AG10803 (cell line): Measurements from ENCODE around the gene THAP4.

Source experiments
- DNase-seq: peaks from one replicate; pipeline ENCODE4 v3.0.0; 2010; ENCODE audit warnings: low read depth
- H3K4me3 ChIP-seq: 2 replicates; pipeline ENCODE4 v1.5.1; 2011; ENCODE audit warnings: mild to moderate bottlenecking, low read length, control low read depth
- CTCF ChIP-seq: conservative IDR thresholded peaks from 2 replicates; pipeline ENCODE4 v1.5.1; 2011; ENCODE audit warnings: mild to moderate bottlenecking, low read length, control low read depth, inconsistent platforms

THAP4 gene

DNA sequence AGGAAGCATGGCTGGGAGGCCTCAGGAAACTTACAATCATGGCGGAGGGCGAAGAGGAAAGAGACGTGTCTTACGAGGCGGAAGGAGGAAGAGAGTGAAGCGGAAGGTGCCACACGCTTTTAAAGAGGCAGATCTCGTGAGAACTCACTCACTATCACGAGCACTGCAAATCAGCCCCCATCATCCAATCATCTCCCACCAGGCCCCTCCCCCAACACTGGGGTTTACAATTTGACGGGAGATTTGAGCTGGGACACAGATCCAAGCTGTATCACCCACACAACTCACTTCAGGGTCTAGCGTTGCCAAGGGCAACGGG is 83.5 kb downstream of the THAP4 start:
- DNase-seq, result no peak
- TF ChIP-seq CTCF, result no peak
- no peak overlapping the region for H3K4me3 ChIP-seq

DNA sequence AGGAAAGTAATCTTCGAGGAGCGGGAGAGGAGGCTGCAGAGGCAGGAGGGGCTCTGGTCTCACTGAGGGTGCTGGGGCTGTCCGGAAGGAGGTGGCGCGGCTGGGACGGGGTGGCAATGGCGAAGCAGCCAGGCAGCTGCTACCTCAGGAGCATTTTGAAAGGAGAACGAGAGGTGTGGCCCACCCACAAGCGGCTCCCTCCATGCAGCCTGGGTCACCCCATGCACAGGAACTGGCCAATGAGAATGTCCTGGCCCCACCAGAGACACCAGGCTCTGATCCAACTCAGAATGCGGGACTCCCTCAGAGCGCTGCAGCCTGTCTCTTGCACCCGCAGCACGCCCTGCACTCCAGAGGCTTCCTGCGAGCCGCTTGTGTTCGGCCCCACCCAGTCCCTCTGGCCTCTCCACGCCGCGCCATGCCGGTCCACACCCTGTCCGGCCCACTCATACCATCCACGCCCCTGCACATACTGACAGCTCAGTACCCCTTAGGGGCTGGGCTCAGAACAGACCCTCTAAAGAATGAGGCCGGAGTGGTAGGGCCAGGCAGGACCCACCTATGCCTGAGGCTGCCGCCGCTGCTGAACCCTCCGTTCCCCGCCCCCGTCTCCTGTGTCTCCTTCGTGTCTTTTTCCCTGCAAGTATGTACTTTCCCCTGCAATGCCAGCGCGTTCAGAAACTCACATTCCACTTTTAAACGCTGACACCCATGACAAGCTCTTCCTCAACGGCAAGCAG is 84.8 kb downstream of the THAP4 start:
- H3K4me3 ChIP-seq, result no peak overlapping the region
- DNase-seq, result no peak
- TF ChIP-seq CTCF, result no peak

- H3K4me3 ChIP-seq, result no peak overlapping the region
- TF ChIP-seq CTCF, result no peak
- no peak for DNase-seq
Observed at GRCh38 chr2:241551599-241551997, 85.4 kb downstream of the THAP4 start.

GRCh38 chr2:241550616-241551580 is 86.1 kb downstream of the THAP4 start:
- DNase-seq, result no peak
- TF ChIP-seq CTCF, result no peak
- no peak overlapping the region for H3K4me3 ChIP-seq

DNA sequence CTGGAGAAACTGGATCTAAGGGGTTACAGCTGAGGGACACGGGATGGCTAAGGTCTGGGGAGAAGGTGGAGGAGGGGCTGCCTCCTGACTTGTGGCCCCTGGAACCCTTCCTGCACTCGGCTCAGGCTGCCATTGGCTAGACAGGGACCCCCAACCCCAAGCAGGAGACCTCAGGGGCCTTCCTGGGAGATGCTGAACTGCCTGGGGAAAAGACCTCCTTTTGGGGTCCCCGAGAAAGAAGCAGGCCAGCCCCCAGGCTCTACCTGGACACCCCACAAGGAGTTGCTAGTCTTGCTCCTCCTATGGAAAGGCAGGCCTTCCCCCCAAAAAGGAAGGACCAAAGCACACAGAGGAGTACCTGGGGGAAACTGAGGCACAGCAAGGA is 88.5 kb downstream of the THAP4 start:
- no peak for TF ChIP-seq CTCF
- DNase-seq, result no peak
- H3K4me3 ChIP-seq, result no peak overlapping the region

DNA sequence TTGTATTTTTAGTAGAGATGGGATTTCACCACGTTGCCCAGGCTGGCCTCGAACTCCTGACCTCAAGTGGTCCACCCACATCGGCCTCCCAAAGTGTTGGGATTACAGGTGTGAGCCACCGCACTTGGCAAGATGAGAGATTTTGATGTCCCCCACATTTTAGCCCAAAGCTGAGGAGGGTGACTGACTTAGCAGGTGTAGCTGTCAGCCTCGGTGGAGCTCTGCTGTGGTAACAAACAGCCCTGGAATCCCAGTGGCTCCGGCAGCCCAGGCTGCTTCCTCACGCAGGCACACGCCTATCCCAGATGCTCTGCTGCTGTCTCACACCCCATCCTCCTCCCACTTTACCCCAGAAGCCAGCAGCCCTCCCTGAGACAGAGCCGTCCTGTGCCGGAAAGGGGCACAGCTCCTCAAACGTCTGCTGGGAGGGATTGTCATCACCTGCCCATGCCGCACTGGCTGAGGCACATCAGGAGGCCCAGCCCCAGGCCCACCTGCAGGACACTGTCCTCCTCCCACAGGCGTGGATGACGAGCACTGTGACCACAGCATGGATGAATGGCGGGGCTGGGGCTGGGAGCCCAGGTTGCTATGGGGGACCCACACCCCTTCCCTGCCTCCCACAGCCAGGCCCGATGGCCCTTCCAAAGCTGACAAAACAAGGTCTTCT is 89.0 kb downstream of the THAP4 start:
- no peak for DNase-seq
- no peak for TF ChIP-seq CTCF

More for the DNA sequence above, 89.0 kb downstream of the THAP4 start:
- H3K4me3 ChIP-seq, result no peak overlapping the region
